HL-60 (cell line): Measurements from ENCODE around the gene MRPS31.
"Not testable (repeated sequence)": the region's sequence is repeated elsewhere in the genome, so short reads cannot be mapped to it uniquely, and the experiment has no call there.

Experiments used
- DNase-seq, 2 experiments: peaks; one replicate each; pipeline ENCODE4 v3.0.0-alpha.2; 2010 to 2020; ENCODE audit warnings: low read depth in 1 of 2, low spot score in 1 of 2
- H3K27ac ChIP-seq: fragments of 250-450 bp; sonication (Bioruptor Pico); replicated peaks from 2 replicates; pipeline ENCODE4 v1.5.1; 2020; ENCODE audit warnings: mild to moderate bottlenecking, moderate library complexity
- H3K27me3 ChIP-seq: fragments of 250-450 bp; sonication (Bioruptor Pico); 2 replicates; pipeline ENCODE4 v1.5.1; 2021; ENCODE audit warnings: mild to moderate bottlenecking, moderate library complexity; ENCODE audit not compliant: insufficient read depth, poor library complexity, severe bottlenecking
- H3K4me3 ChIP-seq: replicated peaks from 2 replicates; pipeline ENCODE4 v1.5.1; 2011; ENCODE audit warnings: mild to moderate bottlenecking, control low read depth, low read length; ENCODE audit not compliant: insufficient read depth
- GABPA ChIP-seq: IDR thresholded peaks from 2 replicates; pipeline ENCODE4 v1.6.1; 2012; ENCODE audit warnings: low read depth
- POLR2AphosphoS5 ChIP-seq: IDR thresholded peaks from 2 replicates; pipeline ENCODE4 v1.6.1; 2012; ENCODE audit warnings: low read depth
- REST ChIP-seq: IDR thresholded peaks from 2 replicates; pipeline ENCODE4 v1.6.1; 2012; ENCODE audit warnings: low read depth; ENCODE audit not compliant: insufficient replicate concordance
- SPI1 ChIP-seq: IDR thresholded peaks from 2 replicates; pipeline ENCODE4 v1.6.1; 2012; ENCODE audit warnings: low read depth, mild to moderate bottlenecking, borderline replicate concordance
- TF ChIP-seq, protein P1 (sequence below): IDR thresholded peaks from one replicate; pipeline ENCODE4 v1.5.1; 2011; ENCODE audit warnings: low read length, control low read depth, inconsistent platforms; ENCODE audit not compliant: insufficient read depth

Gene MRPS31

GRCh38 chr13:40756042-40756441 is 14.9 kb downstream of the MRPS31 start:
- no peaks in the 10 kb centered on the region for H3K27me3 ChIP-seq
- DNase-seq, result no peak
- H3K4me3 ChIP-seq, result no peak overlapping the region
- no peak overlapping the region for H3K27ac ChIP-seq
- TF ChIP-seq GABPA, result no peak

DNA sequence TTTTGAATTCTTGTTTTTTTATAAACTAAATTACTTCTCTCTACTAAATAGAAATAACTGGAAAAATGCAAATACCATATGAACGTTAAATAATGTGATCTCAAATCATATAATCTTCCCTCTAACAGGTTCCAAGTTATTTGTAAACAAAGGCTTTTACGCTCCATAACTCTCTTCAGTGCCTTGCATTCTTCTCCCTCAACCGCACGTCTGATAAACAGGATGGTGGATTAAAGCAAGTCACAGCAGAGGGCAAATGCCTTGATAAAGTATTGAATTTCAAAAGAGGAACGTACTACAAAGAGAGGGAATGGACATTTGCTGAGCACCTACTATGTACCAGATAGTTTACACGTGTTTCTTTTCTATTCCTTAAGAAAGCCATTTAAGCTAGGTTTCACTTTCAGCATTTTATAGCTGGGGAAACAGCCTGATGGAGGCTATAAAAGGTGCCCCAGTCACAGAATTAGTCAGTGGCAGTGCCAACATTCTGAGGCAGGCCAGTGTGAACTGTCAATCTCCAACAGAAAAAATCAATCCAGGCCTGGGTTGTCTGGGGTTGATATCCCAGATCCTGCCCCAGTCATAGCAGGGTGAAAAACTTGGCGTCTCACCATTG is 15.8 kb downstream of the MRPS31 start:
- Histone ChIP-seq H3K27ac (no peak overlapping the region), H3K27me3 (no peaks in the 10 kb centered on the region), H3K4me3 (no peak overlapping the region)
- DNase-seq, result no peak
- no peak for TF ChIP-seq POLR2AphosphoS5
- TF ChIP-seq GABPA, result no peak
- TF ChIP-seq, protein P1, sequence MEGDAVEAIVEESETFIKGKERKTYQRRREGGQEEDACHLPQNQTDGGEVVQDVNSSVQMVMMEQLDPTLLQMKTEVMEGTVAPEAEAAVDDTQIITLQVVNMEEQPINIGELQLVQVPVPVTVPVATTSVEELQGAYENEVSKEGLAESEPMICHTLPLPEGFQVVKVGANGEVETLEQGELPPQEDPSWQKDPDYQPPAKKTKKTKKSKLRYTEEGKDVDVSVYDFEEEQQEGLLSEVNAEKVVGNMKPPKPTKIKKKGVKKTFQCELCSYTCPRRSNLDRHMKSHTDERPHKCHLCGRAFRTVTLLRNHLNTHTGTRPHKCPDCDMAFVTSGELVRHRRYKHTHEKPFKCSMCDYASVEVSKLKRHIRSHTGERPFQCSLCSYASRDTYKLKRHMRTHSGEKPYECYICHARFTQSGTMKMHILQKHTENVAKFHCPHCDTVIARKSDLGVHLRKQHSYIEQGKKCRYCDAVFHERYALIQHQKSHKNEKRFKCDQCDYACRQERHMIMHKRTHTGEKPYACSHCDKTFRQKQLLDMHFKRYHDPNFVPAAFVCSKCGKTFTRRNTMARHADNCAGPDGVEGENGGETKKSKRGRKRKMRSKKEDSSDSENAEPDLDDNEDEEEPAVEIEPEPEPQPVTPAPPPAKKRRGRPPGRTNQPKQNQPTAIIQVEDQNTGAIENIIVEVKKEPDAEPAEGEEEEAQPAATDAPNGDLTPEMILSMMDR, result no peak
- TF ChIP-seq REST, result no peak
- TF ChIP-seq SPI1, result no peak

DNA sequence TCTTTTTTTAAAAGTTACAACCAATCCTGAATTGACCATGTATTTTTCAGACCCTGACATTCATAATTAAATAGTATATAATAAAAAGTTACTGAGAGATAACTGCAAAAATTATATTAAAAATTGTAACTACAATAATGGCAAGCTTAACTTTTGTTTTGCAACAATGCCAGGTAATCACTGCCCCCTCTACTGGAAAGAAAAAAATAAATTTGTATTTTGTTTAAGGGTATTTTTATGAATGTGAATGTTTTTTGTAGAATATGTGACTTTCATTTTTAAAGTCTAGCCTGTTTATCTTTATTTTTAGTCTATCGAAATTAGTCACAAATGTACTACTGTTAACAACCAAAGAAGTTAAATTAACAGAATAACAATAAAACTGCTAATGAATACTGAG is 21.7 kb downstream of the MRPS31 start:
- DNase-seq, result no peak
- TF ChIP-seq, protein P1, result no peak
- TF ChIP-seq SPI1 (no peak), REST (no peak), POLR2AphosphoS5 (no peak), GABPA (no peak)
- Histone ChIP-seq H3K27ac (no peak overlapping the region), H3K27me3 (no peaks in the 10 kb centered on the region), H3K4me3 (no peak overlapping the region)

GRCh38 chr13:40735232-40735548 is 35.8 kb downstream of the MRPS31 start:
- H3K4me3 ChIP-seq, H3K27ac ChIP-seq: not testable (repeated sequence)

DNA sequence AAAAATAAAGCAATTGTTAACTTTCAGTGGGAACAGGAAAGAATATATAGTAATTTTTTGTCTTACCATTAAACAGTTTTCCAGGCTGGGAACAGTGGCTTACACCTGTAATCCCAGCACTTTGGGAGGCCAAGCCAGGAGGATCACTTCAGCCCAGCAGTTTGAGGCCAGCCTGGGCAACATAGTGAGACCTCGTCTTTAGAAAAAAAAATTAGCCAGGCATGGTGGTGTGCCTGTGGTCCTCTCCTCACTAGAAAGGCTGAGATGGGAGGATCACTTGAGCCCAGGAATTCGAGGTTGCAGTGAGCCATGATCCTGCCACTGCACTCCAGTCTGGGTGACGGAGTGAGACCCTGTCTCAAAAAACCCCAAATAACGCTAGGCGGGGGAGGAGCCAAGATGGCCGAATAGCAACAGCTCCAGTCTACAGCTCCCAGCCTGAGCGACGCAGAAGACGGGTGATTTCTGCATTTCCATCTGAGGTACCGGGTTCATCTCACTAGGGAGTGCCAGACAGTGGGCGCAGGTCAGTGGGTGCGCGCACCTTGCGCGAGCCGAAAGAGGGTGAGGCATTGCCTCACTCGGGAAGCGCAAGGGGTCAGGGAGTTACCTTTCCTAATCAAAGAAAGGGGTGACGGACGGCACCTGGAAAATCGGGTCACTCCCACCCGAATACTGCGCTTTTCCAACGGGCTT is 36.3 kb downstream of the MRPS31 start:
- not testable (repeated sequence) for H3K27ac ChIP-seq, H3K27me3 ChIP-seq, H3K4me3 ChIP-seq, DNase-seq

More at GRCh38 chr13:40735232-40735548, 35.8 kb downstream of the MRPS31 start:
- H3K27me3 ChIP-seq, DNase-seq: not testable (repeated sequence)
